Measurements from ENCODE around the gene MEIOB.
A peak's percentile ranks its signal among the peaks of the same experiment; 100 is the strongest.

Gene MEIOB

GRCh38 chr16:1918351-1919326 lies 46.7 kb upstream of the MEIOB start, which contains the start of gene HS3ST6:
TSS of gene HS3ST6 (minus strand) at chr16:1918415. CDS start at chr16:1918323, 92 bp downstream.
- no peak for TF ChIP-seq OSR1 (CRISPR knock-in tag; IDR thresholded peaks at IDR 0.05)
- no peak for TF ChIP-seq ZNF70 (CRISPR knock-in tag; IDR thresholded peaks at IDR 0.05)
- no peak for TF ChIP-seq ZNF8 (CRISPR knock-in tag; IDR thresholded peaks at IDR 0.05)
- no peak for TF ChIP-seq GLIS3 (CRISPR knock-in tag; IDR thresholded peaks at IDR 0.05)
- ATAC-seq: peak; percentile 5; the same call in 2 of the 3 replicates

- TF ChIP-seq ZC3H10 (CRISPR knock-in tag; IDR thresholded peaks at IDR 0.05): no peak
- no peak for TF ChIP-seq TCF4 (CRISPR knock-in tag; IDR thresholded peaks at IDR 0.05; ENCODE audit: borderline replicate concordance)
- no peak for TF ChIP-seq ESRRG (CRISPR knock-in tag; IDR thresholded peaks at IDR 0.05)
- TF ChIP-seq OSR1 (CRISPR knock-in tag; IDR thresholded peaks at IDR 0.05): no peak
- TF ChIP-seq ZNF565 (CRISPR knock-in tag; conservative IDR thresholded peaks at IDR 0.05; ENCODE audit: low read depth): no peak
- no peak for ATAC-seq
These were observed 45.8 kb upstream of the MEIOB start for GRCh38 chr16:1917665-1918350.

GRCh38 chr16:1917056-1917664 lies 45.2 kb upstream of the MEIOB start:
- ATAC-seq: no peak
- TF ChIP-seq ZNF565 (CRISPR knock-in tag; conservative IDR thresholded peaks at IDR 0.05; ENCODE audit: low read depth) (no peak), ZFP3 (CRISPR knock-in tag; IDR thresholded peaks at IDR 0.05) (no peak)

GRCh38 chr16:1916640-1916990 lies 44.7 kb upstream of the MEIOB start:
- TF ChIP-seq BACH2 (CRISPR knock-in tag; IDR thresholded peaks at IDR 0.05; ENCODE audit: borderline replicate concordance) (no peak), ZC3H10 (CRISPR knock-in tag; IDR thresholded peaks at IDR 0.05) (no peak), CSDC2 (CRISPR knock-in tag; IDR thresholded peaks at IDR 0.05) (no peak), ESRRG (CRISPR knock-in tag; IDR thresholded peaks at IDR 0.05) (no peak), RARB (CRISPR knock-in tag; IDR thresholded peaks at IDR 0.05) (no peak), ZFP3 (CRISPR knock-in tag; IDR thresholded peaks at IDR 0.05) (no peak), TCF4 (CRISPR knock-in tag; IDR thresholded peaks at IDR 0.05; ENCODE audit: borderline replicate concordance) (no peak), CREB5 (CRISPR knock-in tag; IDR thresholded peaks at IDR 0.05; ENCODE audit: low read depth) (no peak), GLIS3 (CRISPR knock-in tag; IDR thresholded peaks at IDR 0.05) (no peak), SNAI2 (CRISPR knock-in tag; IDR thresholded peaks at IDR 0.05) (no peak), POU6F1 (CRISPR knock-in tag; IDR thresholded peaks at IDR 0.05; ENCODE audit: borderline replicate concordance, low read depth) (no peak), TSHZ2 (CRISPR knock-in tag; IDR thresholded peaks at IDR 0.05) (no peak), ZNF8 (CRISPR knock-in tag; IDR thresholded peaks at IDR 0.05) (no peak), ZFP30 (CRISPR knock-in tag; IDR thresholded peaks at IDR 0.05) (no peak), PPARA (CRISPR knock-in tag; IDR thresholded peaks at IDR 0.05; ENCODE audit: borderline replicate concordance) (no peak), TOX (CRISPR knock-in tag; IDR thresholded peaks at IDR 0.05; ENCODE audit: borderline replicate concordance) (no peak)

More at GRCh38 chr16:1916640-1916990, 44.7 kb upstream of the MEIOB start:
- ATAC-seq: no peak
